GM18517 (cell line): ENCODE results near the gene RBM18.

ENCODE experiments used
- ATAC-seq: cut with Tn5 transposase; IDR thresholded peaks from one replicate; pipeline ENCODE4 v1.9.1; 2021; ENCODE audit warnings: mild to moderate bottlenecking, moderate library complexity; ENCODE audit not compliant: unreplicated experiment

RBM18 gene, protein sequence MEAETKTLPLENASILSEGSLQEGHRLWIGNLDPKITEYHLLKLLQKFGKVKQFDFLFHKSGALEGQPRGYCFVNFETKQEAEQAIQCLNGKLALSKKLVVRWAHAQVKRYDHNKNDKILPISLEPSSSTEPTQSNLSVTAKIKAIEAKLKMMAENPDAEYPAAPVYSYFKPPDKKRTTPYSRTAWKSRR

DNA sequence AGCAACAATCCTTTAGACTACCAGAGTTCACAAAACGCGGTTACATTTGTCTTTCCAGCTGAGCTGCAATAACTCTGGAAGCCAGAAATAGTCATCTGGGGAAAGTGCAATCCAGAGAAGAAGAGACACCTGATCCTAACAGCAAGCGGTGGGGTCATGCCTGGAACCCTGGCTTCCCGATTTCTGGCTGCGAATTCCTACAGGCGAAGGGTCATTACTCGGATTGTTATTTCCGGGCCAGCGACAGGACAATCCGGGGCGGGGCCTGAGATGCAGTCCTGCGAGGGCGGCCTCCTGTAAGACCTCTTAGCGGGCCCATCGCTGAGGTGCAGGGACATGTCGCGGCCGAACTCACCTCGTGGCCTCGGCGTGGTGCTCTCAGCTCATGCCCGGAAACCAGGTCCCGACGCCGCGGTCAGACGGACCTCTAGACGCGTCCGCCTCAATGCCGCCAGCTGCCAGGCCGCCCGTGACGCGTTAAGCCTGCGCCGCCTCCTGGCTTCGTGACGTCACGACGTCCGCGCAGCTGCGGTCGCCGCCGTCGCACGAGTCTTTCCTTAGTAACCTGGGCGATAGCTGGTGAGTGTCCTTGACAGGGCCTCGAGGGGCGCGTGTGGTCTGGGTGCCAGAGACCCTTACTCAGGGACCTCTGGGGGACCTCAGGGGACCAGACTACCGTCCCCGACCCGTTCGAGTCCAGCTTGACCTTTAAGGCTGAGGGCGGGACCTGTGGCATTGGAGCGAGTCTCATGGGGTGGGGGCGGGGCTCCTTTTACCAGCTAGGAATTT, at the start of gene RBM18, which contains the start of gene MRRF:
Gene RBM18 (minus strand): TSS at position 481 of the 789 bp plus-strand sequence. CDS start 3,348 bp downstream, outside the sequence.
Gene MRRF (plus strand): TSS at position 523 of the 789 bp plus-strand sequence. CDS start 6,010 bp downstream, outside the sequence.
- ATAC-seq, result peak; percentile 82

- no peak for ATAC-seq
Measured at GRCh38 chr9:122314165-122314564, 49.5 kb upstream of the RBM18 start.

DNA sequence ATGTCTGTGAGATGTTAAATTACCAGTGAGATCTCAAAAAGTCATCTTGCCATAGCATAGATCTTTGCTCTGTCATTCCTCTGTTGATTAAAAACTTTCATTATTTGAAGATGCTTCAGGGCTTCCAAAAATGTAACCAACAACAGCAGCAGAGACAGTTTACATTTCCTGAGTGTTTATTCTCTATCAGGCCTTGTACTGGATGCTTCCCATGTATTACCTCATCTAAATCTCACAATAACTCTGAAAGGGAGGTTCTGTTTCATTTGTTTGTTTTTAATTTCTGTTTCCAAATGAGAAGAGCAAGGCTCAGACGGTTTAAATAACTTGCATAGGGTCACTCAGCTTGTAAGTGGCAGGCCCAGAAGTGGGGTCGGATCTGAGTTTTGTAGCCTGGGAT, 45.2 kb upstream of the RBM18 start:
- ATAC-seq, result no peak

DNA sequence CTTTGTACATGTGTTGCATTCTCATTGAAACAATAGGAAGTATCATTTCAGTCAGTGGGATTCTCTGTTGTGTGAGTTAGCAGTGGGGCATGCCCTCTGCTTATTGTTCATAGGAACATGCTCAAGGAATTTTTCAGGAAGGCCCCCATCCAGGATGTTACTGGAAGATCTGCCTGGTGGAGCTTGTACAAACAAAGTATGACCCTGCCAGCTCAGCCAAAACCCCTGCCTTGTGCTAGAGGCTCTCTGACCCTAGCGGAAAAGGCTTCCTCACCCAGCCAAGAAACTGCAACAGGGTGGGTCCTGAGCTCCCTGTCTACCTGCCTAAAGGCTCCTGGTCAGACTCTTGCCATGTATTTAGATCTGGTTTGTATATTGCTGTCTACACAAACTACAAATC, 43.3 kb upstream of the RBM18 start:
- ATAC-seq, result no peak

GRCh38 chr9:122307061-122307460, 42.4 kb upstream of the RBM18 start:
- no peak for ATAC-seq

GRCh38 chr9:122302237-122303093, 37.8 kb upstream of the RBM18 start:
- no peak for ATAC-seq

GRCh38 chr9:122297512-122297911, 32.9 kb upstream of the RBM18 start:
- no peak for ATAC-seq

- no peak for ATAC-seq
Measured at GRCh38 chr9:122294531-122294930, 29.9 kb upstream of the RBM18 start.

GRCh38 chr9:122291458-122291857, 26.8 kb upstream of the RBM18 start:
- no peak for ATAC-seq

GRCh38 chr9:122287214-122287720, 22.6 kb upstream of the RBM18 start:
- ATAC-seq, result no peak

DNA sequence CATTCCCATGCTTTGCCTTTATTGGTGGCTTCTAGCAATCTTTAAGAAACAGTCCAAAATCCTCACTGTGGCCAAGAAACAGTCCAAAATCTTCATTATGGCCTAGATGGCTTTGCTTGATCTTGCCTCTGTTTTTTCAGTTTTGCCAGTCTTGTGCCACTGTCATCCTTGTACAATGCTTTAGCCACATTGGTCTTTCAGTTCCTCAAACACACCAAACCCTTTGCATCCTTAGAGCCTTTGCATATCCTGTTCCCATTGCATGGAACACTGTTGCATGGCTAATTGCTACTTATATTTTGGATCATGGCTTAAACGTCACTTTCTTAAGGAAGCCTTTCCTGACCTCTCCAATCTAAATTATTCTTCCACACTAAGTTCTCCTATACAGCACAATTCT, 22.1 kb upstream of the RBM18 start:
- peak; percentile 49 for ATAC-seq

DNA sequence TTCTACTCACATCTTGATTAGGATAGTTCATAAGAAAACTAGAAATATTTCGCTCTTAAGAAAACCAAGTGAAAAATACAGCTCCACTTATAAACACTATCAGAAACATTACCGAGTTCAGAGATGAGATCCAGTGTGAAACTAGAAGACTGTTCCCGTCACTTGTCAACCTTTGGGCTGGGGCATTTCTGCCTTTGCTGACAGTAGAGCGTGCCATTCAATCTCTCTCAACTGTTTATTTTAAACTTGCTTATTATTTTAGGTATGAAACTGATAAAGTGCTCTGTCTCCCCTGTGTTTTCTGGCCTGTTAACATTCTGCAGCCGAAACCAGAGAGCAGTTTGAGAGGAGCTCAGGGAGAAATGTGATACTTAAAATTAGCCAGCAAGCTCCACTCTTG, 16.7 kb upstream of the RBM18 start:
- no peak for ATAC-seq

DNA sequence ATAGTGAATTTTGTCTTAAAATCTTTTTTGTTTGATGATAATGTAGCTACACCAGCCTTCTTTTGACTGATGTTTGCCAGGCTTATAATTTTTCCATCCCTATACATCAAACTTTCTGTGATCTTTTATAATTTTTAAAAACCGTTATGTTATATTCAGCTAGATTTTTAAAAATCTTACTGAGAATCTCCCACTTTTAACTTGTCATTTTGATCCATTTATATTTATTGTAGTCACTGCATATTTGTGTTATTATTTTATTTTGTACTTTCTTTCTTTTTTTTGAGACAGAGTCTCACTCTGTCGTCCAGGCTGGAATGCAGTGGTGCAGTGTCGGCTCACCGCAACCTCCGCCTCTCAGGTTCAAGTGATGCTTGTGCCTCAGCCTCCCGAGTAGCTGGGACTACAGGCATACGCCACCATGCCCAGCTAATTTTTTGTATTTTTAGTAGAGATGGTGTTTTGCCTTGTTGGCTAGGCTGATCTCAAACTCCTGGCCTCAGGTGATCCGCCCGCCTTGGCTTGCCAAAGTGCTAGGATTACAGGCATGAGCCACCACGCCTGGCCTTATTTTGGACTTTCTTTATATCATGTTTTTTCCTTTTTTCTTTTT, 12.8 kb upstream of the RBM18 start:
- ATAC-seq, result no peak

DNA sequence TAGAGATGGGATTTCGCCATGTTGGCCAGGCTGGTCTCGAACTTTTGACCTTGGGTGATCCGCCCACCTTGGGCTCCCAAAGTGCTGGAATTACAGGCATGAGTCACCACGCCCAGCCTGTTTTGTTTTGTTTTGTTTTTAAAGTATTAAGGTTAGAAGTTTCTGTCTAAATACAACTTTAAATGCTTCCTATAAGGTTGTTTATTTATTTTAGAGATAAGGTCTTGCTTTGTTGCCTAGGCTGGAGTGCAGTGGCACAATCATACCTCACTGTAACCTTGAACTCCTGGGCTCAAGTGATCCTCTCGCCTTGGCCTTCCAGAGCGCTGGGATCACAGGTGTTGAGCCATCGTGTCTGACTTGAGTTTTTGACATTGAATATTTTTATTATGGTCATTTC, 11.5 kb upstream of the RBM18 start:
- no peak for ATAC-seq

DNA sequence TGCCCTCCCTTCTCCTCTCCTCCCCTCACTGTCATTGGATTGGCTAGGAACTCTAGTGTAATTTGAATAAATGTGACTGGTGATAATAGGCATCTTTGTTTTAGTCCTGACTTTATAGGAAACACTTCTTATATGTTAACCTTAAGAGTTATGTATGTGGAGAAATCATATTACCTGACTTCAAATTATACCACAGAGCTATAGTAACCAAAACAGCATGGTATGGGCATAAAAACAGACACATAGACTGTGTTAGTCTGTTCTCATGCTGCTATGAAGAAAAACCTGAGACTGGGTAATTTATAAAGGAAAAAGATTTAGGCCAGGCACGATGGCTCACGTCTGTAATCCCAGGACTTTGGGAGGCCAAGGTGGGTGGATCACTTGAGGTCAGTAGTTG, 9.4 kb upstream of the RBM18 start:
- no peak for ATAC-seq

DNA sequence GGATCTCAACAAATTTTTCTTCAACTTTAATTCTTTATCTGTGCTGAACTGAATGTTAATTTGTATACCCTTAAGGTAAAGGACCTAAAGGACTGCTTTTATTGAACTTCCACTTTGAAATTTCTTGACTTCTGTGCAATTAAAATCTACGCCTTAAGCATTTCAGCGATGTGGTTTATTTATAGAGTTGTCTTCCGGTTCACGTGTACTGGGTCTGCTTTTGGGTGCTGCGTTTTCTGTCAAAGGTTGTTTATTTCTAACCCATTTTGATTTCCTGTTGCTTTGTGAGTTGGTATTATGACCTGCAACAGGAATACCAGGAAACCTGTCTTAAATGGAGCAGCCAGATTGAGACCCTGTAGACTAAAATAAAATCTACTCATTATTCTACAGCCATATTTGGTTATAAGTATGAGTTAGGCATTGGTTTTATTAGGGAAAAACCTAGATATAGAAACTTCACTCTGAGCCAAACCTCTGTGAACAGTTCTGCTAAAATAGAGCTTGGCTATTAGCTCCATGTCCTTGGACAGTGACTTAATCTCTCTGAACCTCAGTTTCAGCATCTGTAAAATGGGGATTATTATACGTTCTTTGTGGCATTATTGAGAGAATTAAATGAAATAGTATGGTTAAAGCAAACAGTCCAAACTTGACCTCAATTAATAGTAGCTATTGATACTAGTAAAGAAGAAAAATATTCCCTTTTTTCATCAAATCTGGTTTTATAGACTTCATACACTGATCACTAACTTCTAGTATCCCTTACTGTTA, 3.6 kb upstream of the RBM18 start:
- ATAC-seq, result no peak

DNA sequence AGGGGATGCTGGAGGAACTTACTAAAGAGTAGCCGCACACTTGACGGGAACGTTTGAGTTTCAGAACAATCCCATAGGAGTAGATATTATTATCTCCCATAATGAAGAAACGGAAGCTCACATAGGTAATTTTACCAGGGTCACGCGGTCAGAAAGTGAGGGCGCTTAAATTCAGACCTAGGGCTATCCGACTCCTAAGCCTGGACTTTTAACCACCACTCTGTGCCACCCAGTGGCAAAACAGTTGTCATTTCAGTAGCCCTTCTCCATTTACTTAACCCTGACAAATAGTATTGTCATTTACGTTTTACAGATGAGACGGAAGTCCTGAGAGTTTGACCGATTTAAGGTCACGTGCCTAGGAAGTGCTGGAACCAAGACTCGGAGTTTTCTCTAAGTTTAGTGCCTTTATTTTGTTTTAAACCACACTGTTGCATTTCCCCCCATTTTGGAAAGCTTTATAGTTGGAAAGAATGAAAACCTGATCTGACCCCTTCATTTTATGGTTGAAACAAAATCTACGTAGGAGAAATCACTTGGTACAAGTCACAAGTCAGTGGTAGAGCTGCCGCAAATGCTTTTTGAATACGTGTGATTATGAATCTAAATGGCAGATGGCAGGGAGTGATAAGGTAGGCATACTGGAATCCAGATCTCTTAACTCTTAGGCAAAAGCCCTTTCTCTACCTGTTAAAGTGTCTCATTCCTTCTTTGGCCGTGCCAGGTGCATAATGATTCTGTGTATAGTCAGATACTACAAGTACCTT, 692 bp upstream of the RBM18 start:
- ATAC-seq, result peak; percentile 52

DNA sequence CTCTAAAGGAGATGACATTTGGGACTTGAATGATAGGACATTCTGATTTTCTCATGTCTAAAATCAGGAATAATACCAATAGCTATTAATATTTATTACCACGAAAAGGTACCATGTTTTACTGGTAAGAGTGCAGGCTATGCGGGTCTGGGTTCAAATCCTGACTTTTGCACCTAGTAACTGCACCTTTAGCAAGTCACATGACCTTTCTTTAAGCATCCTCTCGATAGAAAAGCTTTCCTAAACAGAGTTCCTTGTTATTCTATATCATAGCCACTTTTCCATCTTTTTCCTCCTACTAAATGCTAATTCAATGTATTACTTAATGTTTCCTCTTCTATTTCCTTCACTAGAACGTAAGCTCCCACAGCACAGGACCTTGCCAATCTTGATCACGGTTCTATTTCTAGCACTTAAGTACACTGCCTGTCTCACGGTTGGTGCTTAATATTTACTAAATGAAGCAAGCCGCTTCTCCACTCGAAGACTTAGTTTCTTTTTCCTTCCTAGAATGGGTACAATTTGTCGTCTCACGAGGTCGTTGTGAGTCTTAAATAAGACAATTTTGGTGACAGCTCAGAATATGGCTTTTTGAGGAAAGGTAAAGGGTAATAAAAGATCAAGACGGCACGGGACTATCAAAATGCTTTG, 816 bp downstream of the RBM18 start:
- no peak for ATAC-seq

DNA sequence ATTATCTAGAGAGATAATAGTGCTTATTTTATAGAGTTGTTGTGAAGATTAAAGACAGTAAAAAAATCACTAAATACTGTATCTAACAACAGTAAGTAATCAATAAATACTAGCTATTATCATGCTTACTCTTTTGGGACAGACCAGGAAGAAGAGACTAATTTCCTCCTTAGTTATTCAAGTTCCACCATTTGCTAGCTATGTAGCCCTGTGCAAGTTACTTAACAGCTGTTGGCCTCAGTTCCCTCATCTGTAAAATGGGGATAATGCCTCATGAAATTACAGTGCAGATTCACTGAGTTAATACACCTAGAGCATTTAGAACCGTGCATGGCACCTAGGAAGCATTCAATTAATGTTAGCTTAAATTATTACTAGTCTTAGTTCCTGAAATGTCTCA, 2.6 kb downstream of the RBM18 start:
- ATAC-seq, result no peak
